HG03175 (cell line): ENCODE measurements around the gene POU3F1.

Experiments
- ATAC-seq: cut with Tn5 transposase; IDR thresholded peaks from one replicate; pipeline ENCODE4 v1.9.1; 2021; ENCODE audit warnings: mild to moderate bottlenecking, moderate library complexity; ENCODE audit not compliant: unreplicated experiment

The POU3F1 gene

DNA sequence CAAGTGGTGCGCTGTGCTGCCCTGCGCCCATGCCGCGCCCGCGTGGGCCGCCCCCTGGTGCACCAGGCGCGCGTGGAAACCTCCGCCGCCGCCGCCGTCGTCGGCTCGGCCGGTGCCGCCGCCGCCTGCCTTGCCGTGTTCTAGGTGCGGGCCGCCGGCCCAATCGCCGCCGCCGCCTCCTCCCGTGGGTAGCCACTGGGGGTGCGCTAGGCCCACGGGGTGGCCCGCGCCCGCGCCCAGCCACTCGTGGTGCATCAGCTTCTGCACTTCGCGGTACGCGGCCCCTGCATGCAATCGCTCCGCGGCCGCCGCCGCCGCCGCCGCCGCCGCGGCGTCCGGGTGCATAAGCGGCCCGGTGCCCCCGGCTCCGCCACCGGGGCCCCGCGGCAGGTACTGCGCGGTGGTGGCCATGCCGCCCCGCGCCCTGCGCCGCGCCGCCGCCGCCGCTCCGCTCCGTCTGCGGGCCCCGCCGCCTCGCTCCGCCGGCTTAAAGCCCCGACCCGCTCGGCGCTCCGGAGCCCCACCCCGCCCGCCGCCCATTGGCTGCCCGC is at the start of gene POU3F1:
POU3F1 (minus strand) TSS at position 461 of the 551 bp plus-strand sequence; CDS start at position 411, 50 bp downstream.
- ATAC-seq = no peak

DNA sequence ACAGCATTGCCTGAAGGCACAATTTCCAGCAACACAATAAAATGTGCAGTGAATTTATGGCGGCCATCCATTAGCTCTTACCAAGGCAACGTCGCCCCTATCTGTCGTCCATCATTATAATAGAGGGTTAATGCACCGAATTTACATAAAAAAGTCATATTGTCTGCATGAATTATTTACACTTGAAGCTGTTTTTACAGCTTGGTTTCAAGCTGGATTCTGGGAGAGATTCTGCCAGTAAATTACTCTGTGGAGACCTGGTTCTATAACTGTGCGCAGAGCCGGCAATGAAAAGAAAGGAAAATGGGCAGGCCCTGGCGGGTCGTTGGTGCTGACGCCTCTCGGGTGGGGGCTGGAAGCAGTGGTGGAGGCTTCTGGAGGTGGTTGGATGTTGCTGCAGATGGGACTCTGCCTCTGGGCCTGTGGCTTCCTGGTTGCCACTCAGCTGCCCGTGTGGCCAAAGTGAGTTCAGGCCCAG is 48.9 kb upstream of the POU3F1 start:
- no peak for ATAC-seq

DNA sequence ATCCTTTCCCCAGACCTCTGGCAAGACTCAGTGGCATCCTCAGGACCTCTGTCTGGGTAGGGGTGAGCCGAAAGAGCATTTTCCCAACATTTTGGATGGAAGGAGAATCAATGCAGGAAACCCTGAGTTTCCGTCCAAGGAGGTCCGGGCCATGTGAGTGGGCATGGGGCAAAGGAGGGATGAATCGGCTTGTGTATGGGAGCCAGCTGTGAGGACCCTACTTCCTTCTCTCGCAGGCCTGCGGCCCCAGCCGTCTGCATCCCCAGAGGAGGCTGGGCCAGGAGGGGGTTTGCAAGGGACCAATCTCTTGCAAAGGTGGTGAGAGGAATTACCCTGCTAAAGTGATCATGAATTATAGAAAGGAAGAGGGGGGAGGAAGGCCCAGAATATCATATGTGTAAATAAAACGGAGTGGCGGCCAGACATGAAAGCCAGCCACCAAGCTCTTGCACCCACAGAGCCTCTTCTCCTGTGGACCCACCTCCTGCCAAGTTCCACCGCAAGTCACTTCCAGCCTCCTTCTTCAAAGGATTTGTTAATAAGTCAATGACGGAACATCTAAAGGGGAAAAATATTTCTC is 48.2 kb upstream of the POU3F1 start:
- ATAC-seq = no peak

DNA sequence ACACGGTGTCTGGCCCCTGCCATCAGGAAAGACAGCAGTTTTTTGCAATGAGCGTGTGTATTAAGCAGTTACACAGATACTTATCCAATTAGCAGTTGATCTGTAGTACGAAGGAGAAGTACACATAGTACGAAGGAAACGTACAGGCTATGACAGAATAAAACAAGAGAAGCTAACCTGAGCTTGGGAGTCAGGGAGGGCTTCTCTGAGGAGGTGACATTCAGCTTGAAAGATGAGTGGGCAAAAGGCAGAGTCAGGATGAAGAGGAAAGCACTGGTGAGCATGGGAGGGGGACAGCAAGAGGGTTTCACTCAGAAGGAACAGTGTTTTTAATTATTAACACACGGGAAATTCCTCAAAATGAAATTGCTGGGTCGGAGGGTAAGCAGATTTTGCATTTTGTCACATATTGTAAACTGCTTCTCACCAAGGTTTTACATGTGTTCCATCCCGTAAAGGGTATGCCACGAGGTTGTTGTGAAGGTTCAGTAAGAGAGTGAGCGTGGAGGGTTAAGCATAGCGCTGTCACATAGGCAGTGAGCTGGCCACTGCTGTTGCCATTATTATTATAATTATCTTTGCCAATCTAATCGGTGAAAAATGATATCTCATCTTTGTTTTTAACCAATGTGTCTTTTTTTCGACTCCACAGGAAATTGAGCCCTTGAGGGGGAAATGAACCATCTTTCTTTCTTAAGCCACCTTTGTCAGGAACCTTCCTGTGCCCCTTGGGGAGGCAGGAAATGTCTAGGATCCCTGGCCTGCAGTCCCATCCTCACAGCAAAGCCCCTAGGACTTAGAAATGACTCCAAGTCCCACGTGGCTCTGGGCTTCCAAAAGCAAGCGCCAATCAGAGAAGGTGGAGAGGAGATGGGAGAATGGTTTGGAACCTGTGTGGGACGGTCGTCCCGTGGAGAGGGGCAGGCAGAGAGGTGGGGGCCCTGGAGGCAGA is 47.3 kb upstream of the POU3F1 start:
- ATAC-seq = no peak

DNA sequence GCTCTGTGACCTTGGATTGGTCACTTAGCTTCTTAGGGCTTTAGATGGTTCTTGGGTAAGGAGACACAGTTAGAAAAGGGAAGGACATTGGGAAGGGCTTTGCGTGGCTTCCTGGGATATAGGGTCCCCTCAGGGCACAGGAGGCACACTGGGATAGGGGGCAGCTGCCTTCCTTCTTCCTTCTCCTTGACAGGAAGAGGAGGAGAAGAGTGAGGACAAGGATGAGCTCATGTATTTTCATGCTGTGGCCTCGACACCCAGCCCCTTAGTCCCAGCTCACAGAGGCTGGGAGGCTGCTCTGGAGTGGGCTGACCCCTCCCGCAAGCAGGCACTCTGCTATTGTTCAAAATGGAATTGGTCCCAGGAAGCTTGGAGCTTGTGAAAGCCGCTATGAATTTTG is 45.7 kb upstream of the POU3F1 start:
- ATAC-seq = no peak

DNA sequence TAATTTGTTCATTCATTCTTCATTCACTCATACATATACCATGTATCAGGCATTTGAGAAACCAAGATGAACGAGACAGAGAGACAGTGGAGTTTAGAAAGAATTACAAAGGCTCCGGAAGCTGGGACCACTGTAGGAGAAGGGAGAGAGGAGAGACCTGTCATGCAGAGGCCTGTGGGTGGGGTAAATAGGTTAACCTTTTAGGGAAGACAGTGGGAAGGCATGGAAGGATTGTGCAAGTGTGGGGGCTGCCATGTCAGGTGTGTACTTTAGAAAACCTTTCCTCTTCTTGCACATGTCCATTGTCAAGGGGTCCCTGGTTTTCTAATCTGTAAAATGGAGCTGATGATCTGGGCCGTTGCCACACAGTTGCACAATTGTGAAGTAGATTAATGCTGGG is 44.2 kb upstream of the POU3F1 start:
- no peak for ATAC-seq

DNA sequence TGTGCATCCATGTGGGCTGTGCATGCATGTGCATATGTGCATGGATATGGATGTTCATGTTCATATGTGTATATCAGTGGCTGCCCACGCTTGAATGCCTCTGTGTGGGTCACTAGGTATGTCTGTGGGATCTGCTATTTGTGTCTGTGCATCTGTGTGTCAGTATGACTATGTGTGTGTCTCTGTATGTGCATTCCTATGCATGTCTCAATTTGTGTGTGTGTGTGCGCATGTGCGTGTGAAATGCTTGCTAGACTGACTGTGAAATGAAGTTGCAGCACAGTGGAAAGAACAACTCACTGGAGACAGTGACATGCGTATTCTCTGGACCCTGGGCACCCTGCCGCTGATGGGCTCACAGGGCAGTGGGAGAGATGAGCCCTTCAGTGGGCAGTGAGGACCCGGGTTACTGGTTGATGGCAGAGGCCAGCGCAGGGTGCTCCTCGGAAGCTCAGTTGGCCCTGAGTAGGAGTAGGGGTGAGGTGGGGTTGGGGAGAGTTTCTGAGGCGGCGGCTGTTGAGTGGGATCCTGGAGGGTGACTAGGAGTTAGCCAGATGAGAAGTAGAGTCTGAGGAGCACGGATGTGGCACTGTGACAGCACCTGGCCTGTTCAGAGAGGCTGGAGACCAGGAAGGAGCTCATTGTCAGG is 43.2 kb upstream of the POU3F1 start:
- no peak for ATAC-seq

DNA sequence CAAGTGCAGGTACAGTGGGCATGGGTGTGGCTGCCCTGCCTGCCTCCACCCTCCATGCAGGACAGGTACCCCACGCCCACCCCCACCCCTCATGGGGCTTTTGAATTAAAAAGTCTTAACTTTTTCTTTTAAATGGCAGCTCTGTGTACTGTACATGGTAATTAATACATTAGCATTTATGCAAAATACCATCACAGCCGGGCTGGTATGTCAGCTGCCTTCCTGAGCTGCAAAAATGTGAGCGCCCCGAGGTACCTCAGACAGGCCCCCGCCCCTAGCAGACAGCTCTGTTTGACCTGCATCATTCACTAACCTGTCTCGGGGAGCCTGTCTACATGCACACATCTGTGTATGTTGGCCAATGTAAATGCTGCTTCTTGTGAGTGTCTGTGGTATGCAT is 42.2 kb upstream of the POU3F1 start:
- ATAC-seq = no peak

DNA sequence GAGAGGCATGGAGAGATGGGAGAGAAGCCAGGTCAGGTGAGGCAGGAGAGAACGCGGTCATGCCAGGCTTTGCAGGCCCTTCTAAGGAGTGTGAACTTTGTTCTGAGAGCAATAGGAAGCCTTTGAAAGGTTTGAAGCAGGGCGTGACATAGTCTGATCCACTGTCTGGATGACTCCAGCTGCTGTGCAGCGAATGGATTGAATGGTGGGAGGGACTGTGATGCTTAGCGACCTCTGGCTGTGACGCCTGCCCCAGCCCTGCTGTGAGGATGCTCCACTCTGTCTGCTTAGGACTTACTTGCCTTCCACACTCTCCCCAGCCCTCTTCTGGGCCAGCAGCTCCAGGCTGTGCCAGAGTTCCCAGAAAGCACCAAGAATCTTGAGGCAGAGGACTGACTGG is 41.8 kb upstream of the POU3F1 start:
- no peak for ATAC-seq

DNA sequence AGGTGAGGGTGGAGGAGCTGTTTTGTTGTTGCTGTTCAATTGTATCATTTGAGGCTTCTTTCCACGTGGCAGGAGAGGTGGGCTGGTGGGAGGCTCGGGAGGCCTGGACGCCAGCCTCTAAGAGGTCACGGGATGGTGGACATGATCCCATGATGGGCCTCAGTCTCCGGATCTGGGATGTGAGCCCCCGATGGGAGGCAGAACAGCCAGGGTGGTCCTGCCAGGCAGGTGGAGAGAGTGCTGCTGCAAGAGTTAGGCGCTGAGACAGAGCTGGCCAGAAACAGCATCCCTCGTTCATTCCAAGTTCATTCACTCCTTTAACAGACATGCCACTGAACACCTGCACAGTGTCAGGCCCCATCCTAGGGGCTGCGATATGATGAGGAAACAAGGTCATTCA is 41.1 kb upstream of the POU3F1 start:
- no peak for ATAC-seq

DNA sequence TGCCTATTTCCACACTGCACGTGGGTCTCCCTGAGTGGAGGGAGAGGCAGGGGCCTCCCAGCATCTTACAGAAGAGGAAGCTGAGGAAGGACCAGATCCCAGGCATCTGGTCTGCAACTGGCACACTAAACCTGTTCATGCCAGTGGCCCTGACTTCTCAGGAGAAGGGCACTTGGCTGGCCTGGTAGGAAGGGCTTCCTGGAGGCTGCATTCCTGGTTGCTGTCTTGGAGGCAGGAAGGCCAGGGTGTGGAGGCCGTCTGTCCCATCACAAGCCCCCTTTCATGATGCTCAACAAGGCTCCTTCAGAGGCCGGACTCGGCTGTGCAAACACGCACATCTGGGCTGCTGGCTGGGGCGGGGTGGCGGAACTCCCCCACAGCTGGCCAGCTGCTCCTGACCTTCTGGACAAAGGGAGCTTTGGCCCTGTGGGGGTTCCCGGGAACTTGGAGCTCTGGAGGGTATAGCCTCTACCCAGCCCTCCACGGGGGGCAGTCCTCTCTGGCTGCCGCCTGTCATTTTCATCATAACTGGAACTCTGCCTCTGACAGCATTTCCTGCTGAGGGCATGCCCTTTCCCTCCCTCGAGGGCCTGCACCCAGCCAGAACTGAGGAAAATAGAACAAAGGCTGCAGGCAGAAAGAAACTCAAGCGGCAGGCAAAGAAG is 39.2 kb upstream of the POU3F1 start:
- no peak for ATAC-seq

DNA sequence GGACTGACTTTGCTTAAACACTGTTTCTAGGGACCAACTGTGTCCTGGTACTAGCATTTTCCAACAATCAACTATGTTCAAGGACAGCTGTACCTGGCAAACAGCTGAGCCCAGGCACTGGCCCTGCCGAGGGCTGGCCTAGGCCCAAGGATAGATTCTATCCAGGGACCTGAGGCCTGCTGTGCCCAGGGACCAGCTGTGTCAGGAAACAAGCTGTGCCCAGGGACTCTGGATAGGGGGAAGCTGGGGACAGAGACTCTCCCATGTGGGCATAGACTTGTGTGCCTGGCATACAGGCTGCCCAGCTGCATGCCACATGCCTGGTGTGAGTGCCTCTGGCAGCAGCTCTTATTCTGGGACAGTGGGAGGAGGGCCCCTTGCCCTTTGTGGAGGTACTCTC is 38.1 kb upstream of the POU3F1 start:
- ATAC-seq = no peak

DNA sequence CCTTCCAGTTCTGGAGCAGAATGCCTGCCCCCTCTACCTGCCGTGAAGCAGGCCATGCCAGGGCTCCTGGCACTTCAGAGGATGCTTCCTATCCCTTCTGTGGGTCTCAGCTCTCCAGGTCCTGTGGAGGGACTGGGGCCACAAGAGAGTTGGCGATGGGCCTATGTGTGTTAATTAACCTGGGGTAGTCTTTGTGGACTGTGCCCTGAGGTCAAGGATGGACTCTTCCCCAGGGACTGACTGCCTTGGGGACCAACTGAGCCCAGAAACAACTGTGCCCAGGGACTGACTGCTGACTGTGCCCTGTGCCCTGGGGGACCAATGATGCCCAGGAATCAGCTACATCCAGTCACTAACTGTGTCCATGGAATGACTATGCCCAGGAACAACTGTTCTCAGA is 37.5 kb upstream of the POU3F1 start:
- ATAC-seq = no peak

DNA sequence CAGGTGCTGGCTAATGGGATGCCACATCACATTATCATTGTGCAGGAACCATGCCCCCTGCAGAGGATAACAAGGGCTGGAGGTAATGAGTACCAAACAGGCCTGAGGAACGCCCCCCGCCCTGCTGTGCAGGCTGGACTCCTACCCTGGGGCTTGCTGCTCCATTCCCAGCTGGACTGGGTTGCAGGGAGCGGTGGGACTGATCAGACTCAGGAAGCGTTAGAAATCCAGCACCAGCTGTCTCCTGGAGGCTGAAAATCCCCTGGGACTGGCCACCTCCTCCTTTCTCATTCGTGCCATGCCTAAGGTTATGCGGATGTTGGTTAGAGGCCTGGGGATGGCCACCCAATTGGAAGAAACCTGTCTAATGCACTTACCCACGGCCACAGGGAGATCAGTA is 36.9 kb upstream of the POU3F1 start:
- ATAC-seq = no peak

DNA sequence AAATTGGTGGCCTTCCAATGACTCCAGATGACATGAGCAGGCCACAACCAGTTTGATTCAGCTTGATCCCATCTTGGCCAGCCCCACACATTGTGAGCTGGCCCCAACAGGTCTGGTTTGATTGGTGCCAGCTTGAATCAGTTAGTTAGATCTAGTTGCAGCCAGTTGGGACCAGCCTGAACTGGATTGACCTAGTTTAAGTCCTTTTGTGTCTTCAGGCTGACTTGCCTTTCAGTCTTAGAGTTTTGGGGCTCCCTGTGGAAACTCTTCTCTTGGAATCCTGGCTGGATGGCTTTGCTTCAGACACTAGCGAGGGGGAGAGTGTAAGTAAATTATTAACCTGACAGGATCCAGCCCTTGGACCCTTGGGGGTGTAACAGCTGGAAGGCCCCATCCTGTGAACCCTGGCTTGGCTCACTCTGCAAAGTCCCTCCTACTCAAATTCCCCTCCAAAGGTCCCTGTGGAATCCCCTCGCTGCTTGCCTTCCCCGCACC is 36.2 kb upstream of the POU3F1 start:
- no peak for ATAC-seq

DNA sequence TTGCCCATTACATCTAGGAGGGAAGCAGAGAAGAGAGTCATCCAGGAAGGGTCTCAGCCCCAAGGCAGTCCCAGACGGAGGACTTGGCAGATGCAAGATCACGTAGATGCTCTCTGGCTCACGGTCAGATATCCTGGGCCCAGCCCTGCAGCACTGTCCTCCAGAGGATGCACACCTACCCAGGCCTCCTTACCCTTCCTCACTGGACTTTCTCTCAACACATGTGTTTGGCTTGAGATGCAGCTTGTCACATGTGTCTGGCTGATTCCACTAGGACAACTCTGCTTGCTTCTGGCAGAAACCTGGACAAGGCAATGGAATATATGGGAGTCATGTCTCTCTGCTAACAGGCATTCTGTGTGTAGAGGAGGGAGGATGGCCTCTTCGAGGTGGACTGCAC is 32.4 kb upstream of the POU3F1 start:
- no peak for ATAC-seq

DNA sequence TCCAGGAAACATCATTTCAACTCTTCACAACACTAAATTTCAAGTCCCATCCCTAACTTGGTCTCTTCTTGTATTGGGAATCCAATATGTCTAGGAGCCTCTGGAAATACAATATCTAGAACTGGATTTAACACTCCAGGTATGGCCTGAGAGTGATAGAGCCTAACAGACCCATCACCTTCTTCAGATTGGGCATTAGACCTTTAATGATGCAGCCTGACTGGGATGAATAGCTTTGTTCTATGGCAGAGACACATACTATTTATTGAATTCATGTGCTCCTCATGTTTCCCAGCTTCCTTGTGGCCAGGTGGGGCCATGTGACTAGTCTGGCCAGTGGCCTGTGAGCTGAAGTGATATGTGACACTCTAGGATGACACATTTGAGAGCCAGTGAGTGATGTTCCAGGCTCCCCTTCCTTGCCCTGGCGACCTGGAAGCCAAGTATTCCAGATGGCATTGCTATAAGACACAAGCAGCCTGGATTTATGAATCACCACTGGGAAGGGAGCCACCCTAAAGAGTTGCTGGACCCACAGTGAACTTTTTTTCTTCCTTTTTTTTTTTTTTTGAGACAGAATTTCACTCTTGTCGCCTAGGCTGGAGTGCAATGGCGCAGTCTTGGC is 31.0 kb upstream of the POU3F1 start:
- ATAC-seq = no peak

DNA sequence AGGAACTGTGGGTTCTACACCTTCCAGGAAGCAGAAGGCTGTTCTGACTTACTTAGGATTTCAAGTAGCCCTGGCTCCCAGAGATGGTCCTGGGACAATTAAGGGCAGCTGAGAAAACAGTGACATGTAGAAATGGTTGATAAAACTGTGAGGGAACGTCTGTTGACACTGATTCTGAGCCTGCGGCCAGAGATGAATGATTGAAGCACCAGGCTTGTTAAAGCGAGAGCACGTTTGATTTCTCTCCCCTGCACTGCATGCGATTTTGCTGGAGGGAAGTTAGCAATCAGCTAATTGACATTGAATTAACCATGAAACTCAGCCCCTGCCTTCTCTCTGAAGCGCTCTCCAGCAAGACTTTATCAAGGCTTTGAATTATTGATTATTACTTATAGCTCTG is 29.9 kb upstream of the POU3F1 start:
- no peak for ATAC-seq

DNA sequence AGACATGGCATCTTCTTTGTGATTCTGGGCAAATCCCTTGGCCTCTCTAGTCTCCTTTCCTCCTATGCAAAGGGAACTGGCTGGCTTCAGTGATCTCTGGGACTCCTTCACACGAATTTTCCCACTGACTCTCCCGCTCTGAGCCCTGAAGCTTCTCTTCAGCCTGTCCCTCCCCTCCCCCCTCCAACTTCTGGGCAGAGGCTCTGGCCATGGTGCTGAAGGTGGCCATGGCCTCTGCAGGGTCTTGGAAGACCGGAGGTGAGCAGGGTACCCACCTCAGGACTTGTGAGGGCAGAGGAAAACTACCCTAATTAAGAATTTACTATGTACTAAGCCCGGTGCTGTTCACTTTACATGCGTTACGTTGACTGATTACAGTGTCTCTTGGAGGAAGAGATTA is 29.4 kb upstream of the POU3F1 start:
- ATAC-seq = no peak

DNA sequence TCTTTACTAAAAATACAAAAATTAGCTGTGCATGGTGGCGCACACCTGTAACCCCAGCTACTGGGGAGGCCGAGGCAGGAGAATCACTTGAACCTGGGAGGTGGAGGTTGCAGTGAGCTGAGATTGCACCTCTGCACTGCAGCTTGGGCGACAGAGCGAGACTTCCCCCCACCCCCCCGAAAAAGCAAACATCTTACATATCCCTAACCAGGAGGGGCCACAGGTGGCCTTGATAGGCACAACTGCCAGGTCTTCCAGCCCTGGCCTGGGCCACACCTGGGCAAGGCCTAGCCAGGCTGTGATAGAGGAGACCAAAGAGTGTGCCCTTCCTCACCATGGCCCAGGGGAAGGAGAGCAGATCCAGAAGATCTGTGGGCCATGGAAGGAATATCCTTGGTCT is 28.6 kb upstream of the POU3F1 start:
- no peak for ATAC-seq
